Mucosa of stomach (tissue), 1 donor: ENCODE measurements around the gene TERB1.

ENCODE experiments used
- H3K27me3 ChIP-seq: one replicate; pipeline ENCODE4 v1.7.0; 2013; ENCODE audit warnings: mild to moderate bottlenecking, low read length; ENCODE audit not compliant: control insufficient read depth, insufficient read depth
- H3K36me3 ChIP-seq: one replicate; pipeline ENCODE4 v1.7.0; 2013; ENCODE audit warnings: low read length; ENCODE audit not compliant: control insufficient read depth, insufficient read depth
- H3K4me1 ChIP-seq: one replicate; pipeline ENCODE4 v1.7.0; 2013; ENCODE audit warnings: mild to moderate bottlenecking, low read length; ENCODE audit not compliant: control insufficient read depth, insufficient read depth
- H3K4me3 ChIP-seq: one replicate; pipeline ENCODE4 v1.7.0; 2013; ENCODE audit warnings: low read length
- H3K9ac ChIP-seq: one replicate; pipeline ENCODE4 v1.7.0; 2013; ENCODE audit warnings: mild to moderate bottlenecking, low read length, moderate library complexity
- H3K9me3 ChIP-seq: one replicate; pipeline ENCODE4 v1.7.0; 2013; ENCODE audit warnings: mild to moderate bottlenecking, low read length, moderate library complexity; ENCODE audit not compliant: control insufficient read depth
- donor health status: Pancreatic carcinoma.

The TERB1 gene

DNA sequence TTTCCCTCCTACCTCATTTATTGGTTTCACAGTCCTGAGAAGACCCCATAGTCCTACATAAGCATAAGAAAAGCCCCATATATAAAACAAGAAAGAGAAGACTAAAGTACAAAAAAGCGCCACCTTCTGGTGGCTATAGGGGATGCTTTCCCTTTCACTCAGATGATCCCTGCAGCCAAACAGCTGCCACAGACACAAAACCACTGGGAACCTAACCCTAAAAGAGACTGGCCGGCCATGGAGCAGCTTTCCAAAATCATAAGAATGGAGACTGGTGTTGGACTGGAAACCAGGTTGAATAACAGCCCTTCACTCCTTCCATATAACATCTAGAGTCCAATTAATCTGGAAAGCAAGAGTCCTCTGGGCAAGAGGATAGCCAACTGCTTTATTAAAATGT, 61.4 kb downstream of the TERB1 start:
- Histone ChIP-seq H3K36me3 (peaks cover 3% of the 10 kb centered on the region), H3K9me3 (no peaks in the 10 kb centered on the region), H3K9ac (no peak overlapping the region), H3K4me3 (no peak overlapping the region), H3K4me1 (peaks cover 33% of the 10 kb centered on the region), H3K27me3 (no peaks in the 10 kb centered on the region)

DNA sequence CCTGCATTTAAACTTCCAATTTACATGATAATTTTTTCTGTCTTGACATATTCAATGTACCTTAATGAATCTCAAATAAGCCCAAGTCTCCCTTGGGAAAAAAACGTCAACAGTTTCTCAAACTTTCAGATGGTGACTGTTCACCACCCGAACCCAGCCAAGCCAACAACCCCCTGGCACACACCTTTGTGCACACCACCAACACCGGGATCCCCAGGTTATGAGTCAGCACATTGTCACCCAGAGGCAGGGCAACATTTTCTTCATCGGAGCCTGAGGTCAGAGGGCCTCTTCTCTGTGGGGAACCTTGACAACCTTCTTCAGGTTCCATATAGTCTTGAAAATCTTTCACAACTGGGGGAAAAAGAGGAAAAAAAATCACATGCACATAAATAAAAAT, 65.5 kb downstream of the TERB1 start:
- Histone ChIP-seq H3K9ac (no peak overlapping the region), H3K4me1 (peaks cover 20% of the 10 kb centered on the region), H3K27me3 (no peaks in the 10 kb centered on the region), H3K36me3 (peaks cover 3% of the 10 kb centered on the region), H3K4me3 (no peak overlapping the region), H3K9me3 (no peaks in the 10 kb centered on the region)

DNA sequence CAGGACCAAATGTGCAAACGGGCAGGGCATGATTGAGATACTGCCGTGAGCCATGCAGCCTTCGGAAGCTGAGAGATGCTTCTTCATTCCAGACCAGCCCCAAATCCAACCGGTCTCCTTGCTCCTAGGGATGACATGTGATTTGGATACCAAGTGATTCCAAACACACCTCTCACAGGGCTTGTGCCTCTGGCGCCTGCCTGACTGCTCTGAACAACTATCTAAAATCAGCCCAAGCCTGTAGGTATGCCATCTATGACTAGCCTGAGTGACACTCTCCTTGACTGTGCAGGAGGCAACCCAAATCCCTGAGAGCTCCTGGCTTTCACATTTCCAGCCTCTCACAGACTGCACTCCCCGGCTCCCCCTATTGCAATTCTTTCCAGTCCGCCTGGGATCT, 70.3 kb downstream of the TERB1 start:
- Histone ChIP-seq H3K27me3 (no peaks in the 10 kb centered on the region), H3K9ac (no peak overlapping the region), H3K36me3 (no peaks in the 10 kb centered on the region), H3K4me1 (no peaks in the 10 kb centered on the region), H3K9me3 (no peaks in the 10 kb centered on the region), H3K4me3 (no peak overlapping the region)

DNA sequence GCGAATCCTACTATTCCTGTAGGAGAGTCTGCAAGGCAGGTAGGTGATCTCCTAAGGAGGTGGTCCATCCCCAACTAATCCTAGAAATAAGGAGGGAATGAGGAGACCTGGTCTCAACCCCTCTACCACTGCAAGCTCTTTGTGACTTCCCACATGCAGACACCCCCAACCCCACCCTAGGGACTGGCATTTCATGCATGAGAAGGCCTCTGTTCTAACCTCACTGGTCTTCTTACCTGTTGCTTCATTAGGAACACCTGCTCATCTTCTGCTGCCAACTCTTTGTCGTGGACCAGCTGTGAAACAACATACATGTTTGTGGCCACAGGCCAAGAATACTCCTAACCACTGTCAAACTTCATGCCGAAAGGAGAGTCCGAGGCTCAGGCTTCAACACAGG, 72.6 kb downstream of the TERB1 start:
- Histone ChIP-seq H3K36me3 (no peaks in the 10 kb centered on the region), H3K9ac (no peak overlapping the region), H3K4me1 (peaks cover 5% of the 10 kb centered on the region), H3K27me3 (no peaks in the 10 kb centered on the region), H3K4me3 (no peak overlapping the region), H3K9me3 (no peaks in the 10 kb centered on the region)

DNA sequence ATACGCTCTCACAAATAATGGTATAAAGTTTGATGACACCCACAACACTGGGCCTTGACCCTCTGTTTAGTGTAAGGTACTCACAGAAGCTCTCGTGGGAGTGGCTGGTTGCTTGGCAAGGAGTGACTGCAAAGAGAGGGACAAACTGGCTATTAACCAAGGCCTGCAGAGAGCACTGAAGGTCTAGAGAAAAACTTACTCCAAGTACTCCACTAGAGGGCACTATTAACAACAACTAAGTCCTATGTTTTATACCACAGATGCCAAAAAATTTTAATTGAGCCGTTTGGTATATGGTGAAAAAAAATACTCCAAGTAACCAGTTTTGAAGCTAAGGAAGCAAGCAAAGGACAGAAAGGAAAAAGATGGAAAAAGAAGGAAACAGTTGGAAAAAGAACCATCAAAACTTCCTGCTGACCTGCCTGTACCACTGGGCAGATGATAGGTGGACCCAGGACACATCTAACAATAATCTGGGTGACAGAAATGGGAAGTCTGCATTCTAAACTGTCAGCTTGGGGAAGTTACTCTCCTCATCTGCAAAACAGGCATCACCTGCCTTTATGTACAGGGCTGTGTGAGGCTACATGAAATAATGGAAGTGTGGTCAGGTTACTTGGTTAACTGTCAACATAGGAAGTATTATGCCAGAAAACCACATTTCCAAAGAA, 73.1 kb downstream of the TERB1 start:
- H3K9me3 ChIP-seq, result no peaks in the 10 kb centered on the region
- H3K4me3 ChIP-seq, result no peak overlapping the region
- H3K4me1 ChIP-seq, result peaks cover 5% of the 10 kb centered on the region
- no peaks in the 10 kb centered on the region for H3K27me3 ChIP-seq
- H3K9ac ChIP-seq, result no peak overlapping the region
- H3K36me3 ChIP-seq, result no peaks in the 10 kb centered on the region

DNA sequence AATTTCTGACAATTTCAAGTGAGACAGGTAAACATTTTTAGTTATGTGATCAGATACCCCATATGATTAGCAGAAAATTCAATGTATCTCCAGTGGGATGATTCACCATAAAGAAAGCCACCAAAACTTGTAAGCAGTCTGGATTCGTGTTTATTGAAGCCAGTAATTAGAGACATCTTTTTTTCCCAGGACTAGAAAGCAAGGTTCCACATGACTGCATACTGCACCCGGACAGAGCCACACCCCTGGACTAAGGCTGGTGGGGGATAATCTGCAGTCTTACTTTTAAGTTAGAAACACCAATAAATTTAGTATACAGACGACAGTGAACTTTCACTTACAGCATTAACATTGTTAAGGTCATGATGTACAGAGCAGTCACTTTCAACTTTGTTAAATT, 80.6 kb downstream of the TERB1 start:
- Histone ChIP-seq H3K27me3 (no peaks in the 10 kb centered on the region), H3K36me3 (peaks cover 4% of the 10 kb centered on the region), H3K9me3 (no peaks in the 10 kb centered on the region), H3K9ac (no peak overlapping the region), H3K4me1 (peaks cover 3% of the 10 kb centered on the region), H3K4me3 (no peak overlapping the region)

DNA sequence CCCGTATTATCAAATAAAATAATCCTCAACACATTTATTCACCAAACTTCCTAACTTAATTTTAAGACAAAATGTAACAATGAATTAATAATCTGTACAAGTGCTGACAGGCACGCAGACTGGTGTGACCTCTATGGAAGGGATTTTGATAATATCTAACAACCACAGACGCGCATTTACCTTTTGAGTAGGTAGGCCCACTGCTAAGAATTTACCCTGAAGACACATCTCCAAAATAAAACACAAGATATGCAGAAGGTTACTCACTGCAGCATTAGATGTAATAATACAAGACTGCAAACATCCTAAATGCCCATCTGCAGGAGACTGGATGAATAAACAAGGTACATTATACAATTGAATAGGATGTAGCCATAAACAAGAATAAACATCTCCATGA, 82.1 kb downstream of the TERB1 start:
- no peak overlapping the region for H3K4me3 ChIP-seq
- no peaks in the 10 kb centered on the region for H3K27me3 ChIP-seq
- H3K9ac ChIP-seq, result no peak overlapping the region
- peaks cover 4% of the 10 kb centered on the region for H3K36me3 ChIP-seq
- peaks cover 9% of the 10 kb centered on the region for H3K4me1 ChIP-seq
- no peaks in the 10 kb centered on the region for H3K9me3 ChIP-seq

DNA sequence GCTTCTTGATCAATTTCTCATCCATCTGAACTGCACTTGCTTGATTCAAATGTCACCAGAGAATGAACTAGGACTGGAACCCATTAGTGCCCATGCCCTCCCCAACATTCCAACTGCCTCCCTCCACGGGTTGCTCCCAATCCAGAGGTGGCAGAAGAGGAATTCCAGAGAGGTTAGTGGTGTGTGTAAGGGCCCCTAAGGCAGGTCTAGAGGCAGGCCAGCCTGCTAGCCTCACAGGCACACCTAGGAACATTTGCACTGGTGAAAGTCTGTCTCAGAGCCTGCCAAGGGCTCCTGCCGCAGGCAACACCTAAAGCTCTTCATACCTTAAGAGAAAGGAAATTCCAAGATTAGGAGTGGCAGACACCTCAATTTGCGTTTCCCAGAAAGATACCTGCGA, 83.6 kb downstream of the TERB1 start:
- H3K4me1 ChIP-seq, result peaks cover 9% of the 10 kb centered on the region

DNA sequence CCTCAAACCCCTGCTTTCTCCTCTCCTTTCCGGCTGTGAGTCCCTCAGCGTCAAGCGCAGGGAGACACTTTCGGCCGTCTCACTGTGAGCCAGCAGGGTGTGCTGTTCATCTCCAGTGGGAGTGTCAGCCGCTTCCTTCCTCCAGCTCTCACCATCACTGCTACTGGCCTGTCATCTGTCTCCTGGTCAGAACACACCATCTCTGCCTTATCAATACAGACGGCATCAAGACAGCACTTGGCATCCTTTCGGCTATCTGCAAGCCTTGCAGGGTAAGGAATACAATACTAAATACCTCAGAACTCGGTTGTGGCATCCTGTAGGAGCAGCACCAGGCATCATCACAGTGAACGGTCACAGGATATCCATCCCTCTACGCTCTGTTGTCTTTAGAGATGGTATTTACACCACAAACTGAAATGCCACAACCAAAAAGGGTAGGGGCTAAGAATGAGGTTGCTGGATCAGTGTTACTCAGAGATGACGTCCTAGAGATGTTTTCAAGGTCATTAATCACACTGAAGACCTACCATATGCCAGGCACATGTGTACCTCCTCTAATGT, 84.2 kb downstream of the TERB1 start:
- Histone ChIP-seq H3K9me3 (no peaks in the 10 kb centered on the region), H3K9ac (no peak overlapping the region), H3K4me1 (peaks cover 9% of the 10 kb centered on the region), H3K27me3 (no peaks in the 10 kb centered on the region), H3K4me3 (no peak overlapping the region), H3K36me3 (peaks cover 4% of the 10 kb centered on the region)

More for the DNA sequence above, 83.6 kb downstream of the TERB1 start:
- peaks cover 4% of the 10 kb centered on the region for H3K36me3 ChIP-seq
- H3K9ac ChIP-seq, result no peak overlapping the region
- no peaks in the 10 kb centered on the region for H3K9me3 ChIP-seq
- no peaks in the 10 kb centered on the region for H3K27me3 ChIP-seq
- no peak overlapping the region for H3K4me3 ChIP-seq

DNA sequence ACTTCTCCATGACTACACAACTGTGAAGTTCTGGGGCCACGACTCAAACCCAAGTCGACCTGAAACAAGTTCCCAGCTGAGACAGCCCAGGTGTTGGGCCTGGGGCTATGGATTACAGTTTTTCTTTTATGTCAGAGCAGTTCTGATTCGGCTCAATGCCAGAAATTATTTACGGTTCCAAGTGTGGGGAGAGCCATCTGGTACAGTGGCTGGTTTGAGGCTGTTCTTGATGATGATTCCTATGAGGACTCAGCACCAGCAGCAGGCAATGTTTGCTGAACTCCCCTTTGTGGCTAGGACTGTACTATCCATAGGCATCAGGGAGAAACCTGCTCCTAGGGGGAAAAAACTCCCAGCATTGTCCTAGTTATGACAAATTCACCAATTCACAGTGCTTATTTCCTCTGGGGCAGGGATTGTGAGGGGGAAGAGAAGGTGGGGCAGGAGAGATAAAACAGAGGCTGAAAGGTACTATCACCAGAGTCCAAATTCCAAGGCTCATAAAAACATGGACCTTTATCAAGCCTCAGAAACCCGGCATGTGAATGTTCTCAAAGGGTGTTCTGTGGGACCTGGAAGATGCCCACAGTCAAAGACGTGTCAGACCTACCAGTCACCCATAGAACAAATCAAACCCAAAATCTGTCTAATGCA, 86.6 kb downstream of the TERB1 start:
- no peak overlapping the region for H3K4me3 ChIP-seq
- peaks cover 4% of the 10 kb centered on the region for H3K36me3 ChIP-seq
- no peaks in the 10 kb centered on the region for H3K27me3 ChIP-seq
- H3K9me3 ChIP-seq, result no peaks in the 10 kb centered on the region
- H3K9ac ChIP-seq, result no peak overlapping the region
- peaks cover 9% of the 10 kb centered on the region for H3K4me1 ChIP-seq

DNA sequence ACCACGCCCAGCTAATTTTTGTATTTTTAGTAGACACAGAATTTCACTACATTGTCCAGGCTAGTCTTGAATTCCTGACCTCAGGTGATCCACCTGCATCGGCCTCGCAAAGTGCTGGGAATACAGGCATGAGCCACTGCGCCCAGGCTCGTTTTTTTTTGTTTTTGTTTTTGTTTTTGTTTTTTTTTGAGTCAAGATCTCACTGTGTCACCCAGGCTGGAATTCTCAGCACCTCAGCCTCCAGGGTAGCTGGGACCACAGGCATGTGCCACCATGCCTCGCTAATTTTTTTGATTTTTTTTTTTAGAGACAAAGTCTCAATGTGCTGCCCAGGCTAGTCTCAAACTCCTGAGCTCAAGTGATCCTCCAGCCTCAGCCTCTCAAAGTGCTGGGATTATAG, 87.3 kb downstream of the TERB1 start:
- no peak overlapping the region for H3K4me3 ChIP-seq
- no peaks in the 10 kb centered on the region for H3K27me3 ChIP-seq
- H3K36me3 ChIP-seq, result peaks cover 4% of the 10 kb centered on the region
- H3K9ac ChIP-seq, result no peak overlapping the region
- peaks cover 9% of the 10 kb centered on the region for H3K4me1 ChIP-seq
- no peaks in the 10 kb centered on the region for H3K9me3 ChIP-seq

DNA sequence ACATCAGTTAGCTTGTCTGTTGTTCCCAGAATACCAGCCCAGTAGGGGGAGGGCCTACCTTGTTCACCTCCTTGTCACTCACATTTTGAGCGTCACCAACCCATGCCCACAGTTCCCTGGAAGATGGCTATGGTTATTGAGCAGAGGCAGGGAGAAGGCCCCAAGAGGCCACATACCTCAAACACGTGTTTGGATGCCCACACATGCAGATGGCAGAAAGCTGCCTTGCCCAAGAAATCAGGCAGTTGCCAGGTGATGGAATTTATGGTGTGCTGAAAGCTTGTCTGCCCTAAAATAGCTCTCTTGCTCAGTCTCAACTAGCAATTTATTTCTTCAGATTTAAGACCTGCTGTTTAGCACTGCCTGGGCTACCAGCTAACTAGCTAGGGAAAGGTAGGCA, 88.3 kb downstream of the TERB1 start:
- Histone ChIP-seq H3K4me3 (no peak overlapping the region), H3K36me3 (peaks cover 4% of the 10 kb centered on the region), H3K4me1 (peaks cover 9% of the 10 kb centered on the region), H3K9me3 (no peaks in the 10 kb centered on the region), H3K9ac (no peak overlapping the region), H3K27me3 (no peaks in the 10 kb centered on the region)
